PC-9 (cell line): ENCODE data around the gene AKAP12.

Experiments used
- EZH2 ChIP-seq: fragments of 200-600 bp; sonication (generic); IDR thresholded peaks from 2 replicates; pipeline ENCODE4 v1.8.0; 2017; ENCODE audit warnings: antibody characterized with exemption, low read depth
- TF ChIP-seq, protein P1 (sequence below): fragments of 200-600 bp; sonication (generic); conservative IDR thresholded peaks from 2 replicates; pipeline ENCODE4 v1.6.1; 2017; ENCODE audit warnings: mixed run types, antibody characterized with exemption, mild to moderate bottlenecking, moderate library complexity

DNA sequence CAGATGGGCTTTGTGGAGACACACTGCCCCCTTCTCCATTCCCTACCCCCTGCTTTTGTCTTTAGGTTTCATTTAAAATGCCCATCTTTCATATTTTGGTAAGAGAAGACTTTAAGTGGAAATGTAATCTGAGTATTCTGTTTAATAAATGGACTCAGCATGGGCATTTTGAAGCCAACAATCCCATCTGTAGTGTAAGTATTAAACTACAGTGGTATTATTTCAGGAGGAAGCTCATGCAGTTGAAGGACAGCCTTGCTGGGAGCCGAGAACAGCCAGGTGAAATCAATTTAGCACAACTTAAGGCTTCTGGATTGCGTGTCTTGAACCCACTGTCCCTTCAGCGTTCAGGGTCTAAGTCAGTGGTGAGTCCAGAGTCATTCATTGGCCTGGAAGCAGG lies 63.5 kb downstream of the AKAP12 start:
- TF ChIP-seq, protein P1, sequence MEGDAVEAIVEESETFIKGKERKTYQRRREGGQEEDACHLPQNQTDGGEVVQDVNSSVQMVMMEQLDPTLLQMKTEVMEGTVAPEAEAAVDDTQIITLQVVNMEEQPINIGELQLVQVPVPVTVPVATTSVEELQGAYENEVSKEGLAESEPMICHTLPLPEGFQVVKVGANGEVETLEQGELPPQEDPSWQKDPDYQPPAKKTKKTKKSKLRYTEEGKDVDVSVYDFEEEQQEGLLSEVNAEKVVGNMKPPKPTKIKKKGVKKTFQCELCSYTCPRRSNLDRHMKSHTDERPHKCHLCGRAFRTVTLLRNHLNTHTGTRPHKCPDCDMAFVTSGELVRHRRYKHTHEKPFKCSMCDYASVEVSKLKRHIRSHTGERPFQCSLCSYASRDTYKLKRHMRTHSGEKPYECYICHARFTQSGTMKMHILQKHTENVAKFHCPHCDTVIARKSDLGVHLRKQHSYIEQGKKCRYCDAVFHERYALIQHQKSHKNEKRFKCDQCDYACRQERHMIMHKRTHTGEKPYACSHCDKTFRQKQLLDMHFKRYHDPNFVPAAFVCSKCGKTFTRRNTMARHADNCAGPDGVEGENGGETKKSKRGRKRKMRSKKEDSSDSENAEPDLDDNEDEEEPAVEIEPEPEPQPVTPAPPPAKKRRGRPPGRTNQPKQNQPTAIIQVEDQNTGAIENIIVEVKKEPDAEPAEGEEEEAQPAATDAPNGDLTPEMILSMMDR: no peak
- TF ChIP-seq EZH2: no peak
